Esophagus mucosa (tissue), 1 donor: ENCODE results near the gene NCEH1. TPM values are rescaled to one million over a fixed set of nuclear protein-coding genes. Genes with fewer than 3 reads are reported as not detected.
"Not testable (repeated sequence)": the region's sequence is repeated elsewhere in the genome, so short reads cannot be mapped to it uniquely, and the experiment has no call there.

Source experiments
- ATAC-seq: fragments of 200-7000 bp; cut with Tn5 transposase; one replicate; pipeline ENCODE4 v1.9.1; 2020
- total RNA-seq: library from RNA; stranded (reverse); gene quantifications from one replicate; pipeline ENCODE4 v1.2.4, GENCODE V29; 2023
- donor health status: DM: yes; HTN: yes; CAD: no.

The NCEH1 gene
- total RNA-seq, 1 donor from 2014 or later: 5.3 TPM

DNA sequence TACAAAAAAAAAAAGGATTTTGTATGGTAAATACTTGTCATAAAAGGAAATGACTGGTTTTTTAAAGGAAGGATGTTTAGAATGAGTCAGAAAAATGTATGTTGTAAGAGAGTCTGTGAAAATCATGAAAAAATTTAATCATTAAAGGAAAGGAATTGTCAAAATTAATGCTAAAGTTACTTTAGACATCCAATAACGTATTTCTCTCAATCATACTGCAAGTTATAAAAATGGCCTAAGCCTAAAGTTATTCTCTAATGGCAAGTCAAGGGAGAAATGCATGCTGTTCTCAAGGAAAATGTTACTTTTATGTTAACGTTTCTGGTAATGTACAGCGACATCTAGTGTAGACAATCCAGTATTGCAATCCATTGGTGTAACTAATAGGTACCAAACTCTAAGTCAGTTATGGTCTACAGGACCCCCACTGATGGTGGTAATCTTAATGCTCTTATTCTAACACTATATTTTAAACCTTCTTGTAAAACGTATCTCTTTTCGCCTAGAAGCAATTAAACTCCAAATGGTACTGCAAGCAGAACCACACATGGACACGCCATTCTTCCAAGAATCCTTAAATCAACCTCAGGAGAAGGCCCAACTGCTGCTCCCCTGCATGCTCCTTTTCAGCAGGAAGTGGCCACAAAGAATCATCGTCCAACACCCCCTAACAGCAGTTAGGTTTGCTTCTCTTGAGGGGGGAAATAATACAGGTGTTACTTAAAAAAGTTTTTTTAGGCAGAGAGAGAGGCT is 35.2 kb downstream of the NCEH1 start:
- ATAC-seq: peak; percentile 38

DNA sequence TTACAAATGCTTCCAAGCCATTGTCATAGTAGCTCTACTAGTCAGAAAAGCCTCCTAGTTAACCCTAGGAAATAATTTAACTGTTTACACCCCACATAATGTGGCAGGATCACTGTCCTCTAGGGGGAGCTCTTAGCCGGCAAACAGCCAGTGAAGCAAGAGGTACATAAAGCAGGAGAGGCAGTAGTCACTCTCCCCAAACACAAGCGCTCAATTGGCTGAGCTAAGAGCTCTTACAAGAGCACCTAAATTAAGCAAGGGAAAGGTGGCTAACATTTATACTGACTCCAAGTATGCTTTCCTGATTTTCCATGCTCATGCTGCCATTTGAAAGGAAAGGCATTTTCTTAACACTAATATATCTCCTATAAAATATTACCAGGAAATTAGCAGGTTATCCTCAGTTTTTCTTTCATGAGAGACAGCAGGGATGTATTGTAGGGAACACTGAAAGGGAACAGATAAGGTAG is 37.6 kb downstream of the NCEH1 start:
- peak; percentile 87 for ATAC-seq

DNA sequence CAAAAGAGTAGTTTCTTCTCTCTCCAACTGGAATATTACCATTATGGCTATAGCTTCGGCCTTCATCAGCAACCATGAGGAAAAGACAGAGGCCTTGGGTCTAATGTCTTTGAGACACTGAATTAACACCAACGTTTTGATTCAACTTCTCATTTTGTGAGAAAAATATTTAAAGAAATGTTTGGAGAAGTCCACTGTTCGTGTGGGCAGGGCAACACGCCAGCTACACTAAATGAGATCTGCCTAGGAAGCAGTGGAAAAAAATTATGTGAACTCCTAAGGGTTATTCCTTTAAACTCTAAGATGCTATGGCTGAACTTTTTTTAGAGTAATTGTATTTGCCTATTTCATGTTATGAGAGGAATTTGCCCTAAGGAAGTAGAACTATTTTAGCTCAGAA is 41.8 kb downstream of the NCEH1 start:
- ATAC-seq: no peak

DNA sequence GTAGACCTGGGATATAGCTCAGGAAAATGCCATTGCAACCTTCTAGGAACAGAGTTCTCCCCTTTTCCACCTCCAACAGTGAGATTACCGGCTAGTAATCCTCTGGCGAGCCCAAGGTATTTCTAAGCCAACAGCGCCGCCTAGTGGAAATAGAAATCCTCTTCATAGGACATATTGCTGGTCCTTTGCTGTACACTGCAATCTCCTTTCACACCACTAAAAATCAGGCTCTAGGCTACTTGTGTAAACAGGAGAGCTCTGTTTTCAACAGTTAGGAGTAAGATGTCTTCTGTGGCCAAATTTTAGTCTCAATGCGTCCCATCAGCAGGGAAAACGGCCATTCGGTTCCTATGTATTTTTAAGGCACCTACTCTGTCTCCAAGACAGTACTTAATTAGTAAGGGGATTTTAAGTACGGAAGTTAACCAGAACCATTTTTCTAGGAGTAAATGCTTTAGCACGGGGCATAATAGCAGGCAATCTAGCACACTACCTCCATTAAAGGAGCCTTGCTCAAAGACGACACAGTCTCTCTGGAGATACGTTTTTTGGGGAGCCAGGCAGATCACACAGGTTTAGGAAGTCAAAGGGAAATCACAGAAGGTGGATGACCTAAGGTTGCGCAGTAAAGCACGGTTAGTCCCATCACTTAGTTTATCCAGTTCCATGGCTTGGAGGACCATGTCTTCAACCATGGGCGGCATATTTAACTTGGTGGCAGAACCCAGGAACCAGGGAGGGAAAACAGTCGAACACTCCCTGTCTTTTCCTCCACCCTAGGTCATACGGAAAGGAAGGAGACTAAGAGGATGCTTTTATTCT is 43.8 kb downstream of the NCEH1 start:
- peak; percentile 98 for ATAC-seq

DNA sequence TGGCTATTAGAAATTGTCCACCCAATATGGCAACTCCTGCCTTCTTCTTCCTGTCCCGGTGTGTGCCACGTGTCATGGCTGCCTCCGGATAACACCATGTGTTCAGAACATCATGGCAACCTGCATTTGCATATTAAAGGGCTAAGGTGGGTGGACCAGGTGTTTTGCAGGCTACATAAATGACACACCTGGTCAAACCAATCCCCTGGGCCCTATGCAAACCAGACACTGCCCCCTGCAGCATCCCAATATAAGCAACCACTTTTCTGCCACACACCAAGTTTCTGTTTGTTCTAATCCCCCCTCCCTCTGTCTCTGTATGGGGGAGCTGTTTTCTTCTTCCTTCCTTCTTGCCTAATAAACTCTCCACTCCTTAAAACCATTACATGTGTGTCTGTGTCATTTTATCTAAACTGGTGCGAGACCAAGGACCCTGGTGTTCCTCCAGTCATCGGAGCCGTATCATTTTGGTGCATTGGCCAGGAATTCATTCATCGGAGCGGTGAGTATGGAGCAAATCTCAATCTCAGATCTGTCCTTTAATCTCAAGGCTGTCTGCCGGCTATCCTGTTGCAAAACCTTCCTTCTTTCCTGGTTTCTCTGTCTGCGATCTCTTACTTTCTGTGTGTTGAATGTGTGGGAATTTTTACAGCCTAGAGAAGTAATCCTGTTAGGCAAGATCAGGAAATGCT is 44.5 kb downstream of the NCEH1 start:
- ATAC-seq: peak; percentile 90

DNA sequence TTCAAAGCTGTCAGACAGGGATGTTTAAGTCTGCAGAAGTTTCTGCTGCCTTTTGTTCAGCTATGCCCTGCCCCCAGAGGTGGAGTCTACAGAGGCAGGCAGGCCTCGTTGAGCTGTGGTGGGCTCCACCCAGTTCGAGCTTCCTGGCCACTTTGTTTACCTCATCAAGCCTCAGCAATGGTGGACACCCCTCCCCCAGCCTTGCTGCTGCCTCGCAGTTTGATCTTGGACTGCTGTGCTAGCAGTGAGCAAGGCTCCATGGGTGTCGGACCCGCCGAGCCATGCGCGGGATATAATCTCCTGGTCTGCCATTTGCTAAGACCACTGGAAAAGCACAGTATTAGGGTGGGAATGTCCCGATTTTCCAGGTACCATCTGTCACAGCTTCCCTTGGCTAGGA is 45.4 kb downstream of the NCEH1 start:
- ATAC-seq: not testable (repeated sequence)

DNA sequence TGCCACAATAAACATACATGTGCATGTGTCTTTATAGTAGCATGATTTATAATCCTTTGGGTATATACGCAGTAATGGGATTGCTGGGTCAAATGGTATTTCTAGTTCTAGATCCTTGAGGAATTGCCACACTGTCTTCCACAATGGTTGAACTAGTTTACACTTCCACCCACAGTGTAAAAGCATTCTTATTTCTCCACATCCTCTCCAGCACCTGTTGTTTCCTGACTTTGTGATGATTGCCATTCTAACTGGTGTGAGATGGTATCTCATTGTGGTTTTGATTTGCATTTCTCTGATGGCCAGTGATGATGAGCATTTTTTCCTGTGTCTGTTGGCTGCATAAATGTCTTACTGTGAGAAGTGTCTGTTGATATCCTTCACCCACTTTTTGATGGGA is 50.4 kb downstream of the NCEH1 start:
- ATAC-seq: not testable (repeated sequence)

DNA sequence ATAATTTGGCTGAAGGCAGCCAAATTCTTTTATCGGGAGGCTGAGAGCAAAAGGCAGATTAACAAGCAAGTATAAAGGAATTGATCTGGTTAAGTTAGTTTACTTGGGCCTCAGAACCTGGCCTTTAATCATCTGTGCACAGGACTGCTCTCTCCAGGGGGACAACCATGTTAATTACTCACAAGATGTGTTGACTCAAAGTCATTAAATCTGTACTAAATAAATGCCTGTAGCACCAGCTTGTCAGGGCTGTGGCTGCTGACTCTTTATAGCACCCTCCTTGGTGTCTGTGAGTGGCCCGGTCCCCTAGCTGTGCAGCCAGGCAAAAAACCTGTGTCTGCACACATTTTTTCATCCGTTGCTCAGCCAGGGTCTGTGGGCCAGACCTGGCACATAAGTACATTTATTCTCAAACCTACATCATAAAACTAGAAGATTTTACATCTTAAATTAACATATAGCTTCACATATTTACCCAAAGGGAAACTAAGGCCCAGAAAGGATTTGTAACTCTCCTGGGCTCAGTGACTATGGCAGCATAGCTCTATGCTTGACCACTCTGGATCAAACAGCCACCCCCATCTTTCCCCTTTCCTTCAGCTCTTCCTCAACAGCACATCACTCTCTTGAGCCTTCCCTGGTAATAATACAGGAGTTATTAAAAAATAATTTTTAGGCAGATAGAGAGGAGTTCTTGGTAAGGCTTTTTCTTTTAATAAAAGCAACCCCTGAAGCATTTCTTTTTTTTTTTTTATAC is 51.4 kb downstream of the NCEH1 start:
- no peak for ATAC-seq

DNA sequence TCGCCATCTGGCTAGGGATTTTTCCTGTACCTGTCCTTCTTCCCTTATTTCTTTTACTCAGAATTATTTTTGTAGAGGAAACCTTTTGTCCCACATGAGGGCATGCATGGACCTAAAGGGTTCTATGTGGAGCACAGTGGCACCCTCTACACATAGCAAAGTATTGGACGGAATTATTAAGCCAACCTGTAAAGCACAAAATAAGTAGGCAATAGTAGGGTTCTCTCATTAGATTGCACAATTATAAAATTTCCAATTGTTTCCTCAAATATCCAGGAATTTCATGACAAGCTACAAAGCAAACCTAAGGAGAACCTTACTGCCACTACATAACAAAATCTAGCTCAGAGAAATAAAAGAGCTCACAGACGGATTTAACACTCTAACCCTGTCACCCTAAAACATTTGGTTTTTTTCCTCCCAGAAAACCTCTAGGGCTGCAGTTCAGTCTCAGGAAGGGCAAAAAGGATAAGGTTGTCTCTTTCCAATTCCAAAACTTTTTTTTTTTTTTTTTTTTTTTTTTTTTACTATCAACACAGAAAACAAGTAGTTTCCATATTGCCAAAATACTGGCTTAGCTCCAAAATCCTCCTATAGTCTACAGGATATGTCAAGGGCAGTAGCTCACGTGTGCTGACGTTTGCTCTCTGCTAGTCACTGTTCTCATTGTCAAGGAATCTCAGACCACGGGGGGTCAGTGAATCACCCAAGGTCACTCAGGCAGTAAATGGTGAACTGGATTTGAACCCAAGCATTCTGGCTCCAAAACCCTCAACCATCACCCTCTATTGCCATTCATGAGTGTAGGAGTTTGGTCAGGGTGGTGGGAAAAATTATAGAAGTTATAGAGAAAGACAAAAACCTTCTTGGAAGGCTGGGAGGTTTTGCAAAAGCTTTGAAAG is 52.3 kb downstream of the NCEH1 start:
- peak; percentile 67 for ATAC-seq

DNA sequence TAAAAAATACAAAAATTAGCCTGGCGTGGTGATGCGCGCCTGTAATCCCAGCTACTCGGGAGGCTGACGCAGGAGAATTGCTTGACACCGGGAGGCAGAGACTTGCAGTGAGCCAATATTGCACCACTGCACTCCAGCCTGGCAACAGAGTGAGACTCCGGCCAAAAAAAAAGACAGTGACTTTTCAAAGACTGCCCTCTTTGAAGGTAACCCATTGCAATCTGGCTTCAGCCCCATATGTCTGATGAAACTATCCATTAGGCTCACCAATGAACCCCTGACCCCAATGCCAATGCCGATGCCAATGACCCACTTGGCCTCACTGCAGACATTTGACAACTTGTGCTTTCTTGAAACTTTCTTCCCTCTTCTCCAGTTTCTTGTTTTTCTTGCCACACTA is 54.3 kb downstream of the NCEH1 start:
- no peak for ATAC-seq

DNA sequence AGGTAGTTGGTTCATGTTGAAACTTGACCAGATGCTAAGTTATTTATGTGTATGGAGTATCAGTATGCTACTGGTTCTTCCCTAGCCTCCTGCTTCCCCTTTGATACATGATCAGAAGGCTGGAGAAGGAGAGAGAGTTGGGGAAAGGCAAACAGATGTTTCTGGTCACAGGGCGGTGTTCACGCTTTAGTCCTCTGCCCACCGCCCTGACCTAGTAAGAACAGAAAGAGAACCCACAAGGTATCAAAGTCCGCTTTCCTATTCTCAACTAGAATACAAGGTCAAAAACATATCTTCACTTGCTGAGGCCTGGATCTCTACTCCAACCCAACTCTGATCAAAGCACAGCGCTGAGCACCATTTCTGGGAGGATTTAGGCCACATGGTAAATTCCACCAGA is 55.5 kb downstream of the NCEH1 start:
- ATAC-seq: no peak

DNA sequence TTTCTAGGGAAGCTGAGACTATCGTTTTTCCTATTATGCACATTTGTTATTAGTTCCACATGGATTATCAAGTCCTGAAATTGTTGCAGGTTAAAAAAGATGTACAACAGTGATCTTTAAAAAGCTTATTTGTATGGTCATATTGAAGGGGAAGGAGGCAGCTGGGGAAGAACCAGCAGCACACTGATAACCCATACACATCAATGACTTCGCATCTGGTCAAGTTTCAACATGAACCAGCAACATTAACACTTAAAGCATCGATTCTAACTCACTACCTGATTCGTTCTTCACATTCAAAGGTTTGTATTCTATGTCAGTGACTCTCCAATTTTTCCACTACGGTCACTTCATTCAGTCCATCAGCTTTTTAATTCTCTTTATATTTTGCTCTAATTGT is 56.4 kb downstream of the NCEH1 start:
- no peak for ATAC-seq

DNA sequence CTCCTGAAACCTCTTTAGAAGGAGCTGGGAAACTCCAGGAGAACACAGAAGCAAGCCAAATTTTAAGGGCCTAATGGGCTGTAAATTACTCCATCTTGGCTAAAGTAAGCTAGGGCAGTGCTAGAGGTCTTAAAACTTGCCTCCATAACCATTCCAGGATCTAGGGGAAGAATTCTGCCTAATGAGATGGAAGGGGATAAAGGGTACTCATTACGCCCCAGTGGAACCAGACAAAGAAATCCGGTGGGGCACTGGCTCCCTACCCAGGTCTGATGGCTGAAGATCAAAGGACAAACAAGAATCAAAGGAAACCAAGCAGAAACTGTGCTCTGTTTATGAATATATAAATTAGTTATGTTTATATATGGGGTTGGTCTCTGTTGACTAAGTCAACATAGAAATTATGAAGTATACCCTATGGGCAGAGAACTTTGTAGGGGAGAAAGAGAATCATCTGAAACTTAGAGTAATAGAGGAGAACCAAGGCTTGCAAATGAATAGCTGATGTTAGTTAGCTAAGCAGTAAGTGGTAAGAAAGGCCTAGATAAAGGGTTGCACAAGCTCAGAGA is 57.8 kb downstream of the NCEH1 start:
- ATAC-seq: no peak

DNA sequence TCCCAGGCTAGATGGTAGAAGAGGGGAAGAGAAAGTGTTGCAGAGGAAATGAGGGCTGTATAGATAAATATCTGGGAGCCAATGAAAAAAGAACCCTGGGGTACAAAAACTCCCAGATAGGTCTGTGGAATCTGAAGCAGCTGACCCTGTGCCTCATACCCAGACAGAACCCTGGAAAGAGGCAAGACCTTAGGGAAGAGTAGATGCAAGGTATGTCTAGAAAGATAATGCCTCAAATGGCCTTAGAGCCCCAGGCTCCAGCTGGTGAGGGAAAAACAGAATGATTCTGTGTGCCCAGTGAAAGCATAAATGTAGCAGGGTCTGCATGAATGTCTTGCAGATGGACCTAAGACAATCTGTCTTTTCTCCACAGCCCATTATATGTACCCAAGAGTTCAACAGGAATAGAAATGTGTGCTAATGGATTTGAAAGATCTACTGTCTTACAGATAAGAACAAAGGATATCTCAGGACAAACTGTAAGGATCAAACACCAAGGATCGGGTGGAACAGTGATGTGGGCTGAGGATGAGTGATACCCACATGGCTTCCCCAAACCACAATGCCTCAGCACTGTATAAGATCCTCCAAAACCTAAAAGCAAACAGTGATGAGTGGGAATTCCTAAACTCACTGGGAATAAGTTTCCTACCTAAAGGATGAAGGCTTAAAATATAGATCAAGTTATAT is 58.8 kb downstream of the NCEH1 start:
- ATAC-seq: no peak

DNA sequence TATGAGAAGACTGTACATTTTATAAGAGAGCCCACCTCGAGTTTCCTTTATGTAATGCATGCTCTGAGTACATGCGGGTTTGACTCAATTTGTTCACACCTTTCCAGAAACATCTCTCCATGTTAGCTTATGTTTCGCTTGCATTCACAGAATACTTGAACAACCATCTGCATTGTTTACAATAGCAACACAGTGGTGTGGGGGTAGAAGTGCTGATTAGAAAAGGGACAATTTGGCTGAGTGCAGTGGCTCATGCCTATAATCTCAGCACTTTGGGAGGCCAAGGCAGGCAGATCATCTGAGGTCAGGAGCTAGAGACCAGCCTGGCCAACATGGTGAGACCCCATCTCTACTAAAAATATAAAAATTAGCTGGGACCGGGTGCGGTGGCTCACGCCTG is 60.9 kb downstream of the NCEH1 start:
- no peak for ATAC-seq

DNA sequence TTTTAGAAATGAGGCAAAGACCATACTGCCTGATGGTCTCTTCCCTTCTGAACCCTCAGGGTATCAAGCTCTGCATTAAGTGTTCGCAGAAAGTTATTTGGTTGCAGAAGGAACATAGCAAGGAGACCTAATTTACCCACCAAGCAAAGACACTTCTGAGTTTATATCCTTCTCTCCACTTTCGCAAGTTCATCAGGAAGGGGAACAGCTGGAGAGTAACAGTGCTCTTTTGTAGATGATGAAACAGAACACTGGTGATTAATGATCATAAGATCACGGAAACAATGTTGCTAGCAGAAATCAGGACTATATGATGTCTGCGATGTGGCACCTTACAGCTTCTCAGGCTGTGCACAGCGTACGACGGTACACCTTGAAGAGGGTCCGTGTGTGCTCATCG is 62.1 kb downstream of the NCEH1 start:
- ATAC-seq: peak; percentile 33

DNA sequence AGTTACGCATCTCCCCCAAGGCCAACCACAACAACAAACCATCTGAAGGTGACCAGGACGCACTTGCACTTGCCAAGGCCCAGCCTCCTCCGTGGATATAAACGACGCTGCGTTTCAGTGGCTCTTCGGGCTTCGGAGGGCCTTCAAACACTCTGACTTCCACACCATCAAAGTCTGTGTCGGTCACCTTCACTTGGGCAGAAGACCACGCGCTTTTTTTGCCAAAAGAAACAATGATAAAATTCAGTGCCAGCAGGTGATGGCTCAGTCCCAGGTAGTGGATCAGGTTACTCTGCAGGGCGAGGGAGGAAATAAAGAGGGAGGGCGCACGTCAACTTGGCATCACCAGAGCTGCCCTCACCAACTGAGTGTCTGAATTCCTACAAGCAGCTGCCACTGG is 63.0 kb downstream of the NCEH1 start:
- ATAC-seq: no peak

DNA sequence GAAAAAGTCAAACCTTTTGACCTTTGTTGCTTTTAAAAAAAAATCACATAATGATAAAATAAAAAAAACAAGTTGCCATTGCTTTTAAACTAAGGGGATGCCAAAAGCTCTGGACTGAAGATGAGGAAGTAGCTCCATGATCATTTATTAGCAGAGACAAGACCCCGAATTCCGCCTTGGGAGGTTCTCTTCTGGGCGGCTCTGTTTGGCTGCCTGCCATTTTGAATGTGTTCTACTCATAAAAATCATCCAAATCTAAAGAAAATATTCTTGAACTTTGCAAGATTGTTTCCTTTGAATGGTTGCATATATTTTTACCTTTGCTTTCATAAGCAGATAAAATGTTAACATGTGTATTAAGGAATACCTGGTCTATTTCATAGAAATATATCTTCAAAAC is 63.8 kb downstream of the NCEH1 start:
- no peak for ATAC-seq

DNA sequence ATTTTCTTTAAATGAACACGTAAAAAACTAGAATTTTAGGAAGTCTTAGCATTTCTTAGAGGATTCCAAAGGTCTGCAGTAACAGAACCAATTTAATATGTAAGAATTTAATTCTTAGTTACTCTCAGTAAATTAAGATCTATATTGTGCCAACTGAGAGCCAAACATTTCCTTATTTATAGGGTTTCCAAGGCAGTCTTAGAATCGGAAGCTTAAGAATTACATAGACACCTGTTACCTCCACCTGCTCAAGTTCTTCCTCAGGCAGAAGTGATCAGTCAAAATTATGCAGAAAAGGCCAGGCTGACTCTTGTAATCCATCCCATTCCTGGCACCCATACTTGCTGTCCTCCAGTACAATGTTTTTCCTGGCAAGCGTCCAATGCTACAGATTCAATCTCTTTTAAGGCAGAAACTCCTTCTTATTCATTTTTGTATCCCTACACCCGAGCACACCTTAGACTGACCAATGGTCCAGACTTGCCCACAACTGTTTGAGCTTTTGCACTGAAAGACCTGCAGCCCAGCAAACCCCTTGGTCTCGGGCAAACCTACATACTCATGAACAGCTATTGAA is 64.3 kb downstream of the NCEH1 start:
- no peak for ATAC-seq

DNA sequence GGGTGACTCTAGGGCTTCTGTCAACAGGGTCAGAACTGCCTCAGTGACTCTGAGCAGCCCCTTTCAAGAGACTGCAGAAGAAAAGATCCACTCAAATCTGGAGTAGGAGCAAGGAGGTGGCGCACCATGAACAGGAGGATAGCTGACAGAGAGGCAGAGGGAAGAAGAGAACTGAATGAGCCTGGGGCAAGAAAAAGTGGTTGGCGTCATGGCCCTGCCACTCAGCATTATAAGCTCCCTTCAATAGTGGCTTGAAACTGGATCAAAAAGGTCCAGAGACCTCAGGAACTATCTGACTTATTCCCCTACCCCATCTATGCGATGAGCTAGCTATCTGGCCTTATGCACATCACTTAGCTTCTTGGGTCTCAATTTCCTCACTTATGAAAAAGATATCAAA is 66.6 kb downstream of the NCEH1 start:
- ATAC-seq: no peak
